WI38 (cell line): ENCODE data around the gene TCEA3.

Experiments
- H3K4me3 ChIP-seq: 2 replicates; pipeline ENCODE4 v1.5.1; 2011; ENCODE audit warnings: low read depth, mild to moderate bottlenecking, control low read depth, low read length
- TF ChIP-seq, protein P1 (sequence below): IDR thresholded peaks from 2 replicates; pipeline ENCODE4 v1.5.1; 2012; ENCODE audit warnings: low read depth, mild to moderate bottlenecking, control low read depth, low read length

TCEA3 gene

DNA sequence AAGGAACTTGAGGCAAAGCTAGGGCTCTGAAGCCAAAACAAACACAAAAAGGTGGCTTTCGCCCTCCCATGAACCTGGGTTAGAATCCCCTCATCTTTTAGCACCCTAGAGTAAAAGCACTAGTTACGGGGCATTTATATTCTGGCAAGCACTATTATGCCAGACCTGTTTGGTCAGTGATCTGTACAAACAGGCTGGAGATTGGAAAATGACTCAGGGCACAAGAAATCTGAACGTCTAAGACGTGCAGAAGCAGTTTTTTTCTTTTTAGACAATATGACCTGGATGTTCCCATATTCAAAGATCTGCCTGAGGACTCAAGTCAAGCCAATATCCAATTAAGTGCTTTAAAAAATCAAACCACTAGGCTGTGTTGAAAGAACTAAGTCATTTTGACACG is 58.0 kb downstream of the TCEA3 start:
- no peak overlapping the region for H3K4me3 ChIP-seq
- TF ChIP-seq, protein P1, sequence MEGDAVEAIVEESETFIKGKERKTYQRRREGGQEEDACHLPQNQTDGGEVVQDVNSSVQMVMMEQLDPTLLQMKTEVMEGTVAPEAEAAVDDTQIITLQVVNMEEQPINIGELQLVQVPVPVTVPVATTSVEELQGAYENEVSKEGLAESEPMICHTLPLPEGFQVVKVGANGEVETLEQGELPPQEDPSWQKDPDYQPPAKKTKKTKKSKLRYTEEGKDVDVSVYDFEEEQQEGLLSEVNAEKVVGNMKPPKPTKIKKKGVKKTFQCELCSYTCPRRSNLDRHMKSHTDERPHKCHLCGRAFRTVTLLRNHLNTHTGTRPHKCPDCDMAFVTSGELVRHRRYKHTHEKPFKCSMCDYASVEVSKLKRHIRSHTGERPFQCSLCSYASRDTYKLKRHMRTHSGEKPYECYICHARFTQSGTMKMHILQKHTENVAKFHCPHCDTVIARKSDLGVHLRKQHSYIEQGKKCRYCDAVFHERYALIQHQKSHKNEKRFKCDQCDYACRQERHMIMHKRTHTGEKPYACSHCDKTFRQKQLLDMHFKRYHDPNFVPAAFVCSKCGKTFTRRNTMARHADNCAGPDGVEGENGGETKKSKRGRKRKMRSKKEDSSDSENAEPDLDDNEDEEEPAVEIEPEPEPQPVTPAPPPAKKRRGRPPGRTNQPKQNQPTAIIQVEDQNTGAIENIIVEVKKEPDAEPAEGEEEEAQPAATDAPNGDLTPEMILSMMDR, result no peak

DNA sequence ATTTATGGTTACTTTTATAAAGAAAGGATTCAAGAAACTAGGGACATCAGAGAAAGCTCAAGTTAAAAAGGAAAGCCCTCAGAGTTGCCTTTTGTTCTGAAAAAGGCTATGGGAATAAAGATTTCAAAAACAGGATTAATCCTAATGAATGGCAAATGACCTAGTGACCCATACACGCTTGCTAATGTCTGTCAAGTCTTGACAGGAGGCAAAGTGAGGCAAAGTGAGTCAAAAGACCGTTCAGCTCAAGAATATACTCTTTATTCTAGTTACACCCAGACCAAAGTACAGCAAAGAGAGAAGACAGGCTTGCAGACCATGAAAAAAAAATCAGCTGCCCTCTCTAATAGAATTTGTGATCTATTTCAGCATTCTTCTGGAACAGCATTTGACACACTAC is 58.4 kb downstream of the TCEA3 start:
- TF ChIP-seq, protein P1, result no peak
- no peak overlapping the region for H3K4me3 ChIP-seq

DNA sequence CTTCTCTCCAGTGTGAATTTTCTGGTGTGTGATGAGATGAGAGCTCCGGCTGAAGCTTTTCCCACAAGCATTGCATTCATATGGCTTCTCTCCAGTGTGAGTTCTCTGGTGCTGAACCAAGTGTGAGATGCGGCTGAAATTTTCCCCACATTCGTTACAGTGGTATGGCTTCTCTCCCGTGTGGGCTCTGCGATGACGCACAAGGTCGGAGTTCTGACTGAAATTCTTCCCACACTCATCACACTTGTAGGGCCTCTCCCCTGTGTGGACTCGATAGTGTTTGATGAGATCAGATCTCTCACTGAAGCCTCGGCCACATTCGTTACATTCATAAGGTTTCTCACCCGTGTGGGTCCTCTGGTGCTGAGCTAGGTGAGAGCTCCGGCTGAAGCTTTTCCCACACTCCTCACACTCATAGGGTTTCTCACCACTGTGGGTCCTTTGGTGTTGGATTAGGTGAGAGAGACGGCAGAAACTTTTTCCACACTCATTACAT is 62.3 kb downstream of the TCEA3 start:
- no peak overlapping the region for H3K4me3 ChIP-seq
- TF ChIP-seq, protein P1, result no peak

DNA sequence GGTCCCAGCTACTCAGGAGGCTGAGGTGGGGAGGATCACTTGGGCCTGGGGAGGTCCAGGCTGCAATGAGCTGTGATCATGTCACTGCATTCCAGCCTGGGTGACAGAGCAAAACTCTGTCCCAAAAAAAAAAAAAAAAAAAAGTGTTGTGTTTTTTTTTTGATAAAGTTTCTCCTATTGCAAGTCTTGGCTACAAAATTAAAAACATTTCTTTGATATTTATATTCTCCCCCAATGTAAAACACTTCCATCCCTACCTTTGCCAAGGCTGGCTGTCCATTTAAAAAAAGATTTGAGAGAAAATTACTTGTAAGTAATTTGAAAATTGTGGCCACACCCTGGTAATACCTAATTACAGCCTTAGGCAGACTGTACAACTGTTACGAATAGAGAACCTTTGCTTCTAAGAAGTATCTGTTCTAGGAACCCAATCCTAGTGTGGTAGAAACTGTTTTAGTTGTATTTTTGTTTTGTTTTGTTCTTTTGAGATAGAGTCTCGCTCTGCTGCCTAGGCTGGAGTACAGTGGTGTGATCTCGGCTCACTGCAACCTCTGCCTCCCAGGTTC is 66.2 kb downstream of the TCEA3 start:
- no peak overlapping the region for H3K4me3 ChIP-seq
- TF ChIP-seq, protein P1, result no peak

DNA sequence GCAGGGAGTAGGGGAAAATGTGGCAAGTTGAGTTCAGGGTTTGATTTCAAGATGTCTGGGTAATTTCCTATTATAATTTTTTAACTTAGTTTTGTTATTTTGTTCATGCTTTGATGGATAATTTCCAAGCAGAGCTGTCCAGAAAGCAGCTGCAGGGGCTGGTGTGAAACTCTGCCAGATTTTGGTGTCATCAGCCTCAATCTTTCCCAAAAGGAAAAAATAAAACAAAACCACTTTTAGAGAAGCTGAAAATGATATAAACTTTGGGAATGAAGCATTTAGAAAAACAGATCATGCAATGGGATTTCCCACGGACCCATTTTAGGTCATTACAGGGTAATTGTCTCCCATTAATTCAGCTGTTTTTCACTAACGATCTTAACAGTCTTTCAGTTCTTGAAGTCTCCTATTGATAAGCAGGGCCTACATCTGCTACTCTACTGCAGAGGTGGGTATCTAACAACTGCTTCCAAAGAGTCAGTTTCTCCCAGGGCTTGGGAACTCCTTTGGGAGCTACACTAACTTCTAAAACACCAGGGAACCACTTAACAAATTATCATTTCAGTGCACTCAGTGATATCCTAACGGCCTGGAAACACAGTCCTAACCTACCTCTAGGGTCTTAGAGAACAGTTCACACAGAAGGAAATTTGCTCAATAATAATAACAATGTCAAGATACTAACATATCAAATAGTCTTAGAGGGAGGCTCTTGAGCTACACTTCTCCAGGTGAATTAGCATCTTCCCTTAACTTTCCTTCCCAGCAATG is 67.2 kb downstream of the TCEA3 start:
- no peak overlapping the region for H3K4me3 ChIP-seq
- TF ChIP-seq, protein P1, result no peak

DNA sequence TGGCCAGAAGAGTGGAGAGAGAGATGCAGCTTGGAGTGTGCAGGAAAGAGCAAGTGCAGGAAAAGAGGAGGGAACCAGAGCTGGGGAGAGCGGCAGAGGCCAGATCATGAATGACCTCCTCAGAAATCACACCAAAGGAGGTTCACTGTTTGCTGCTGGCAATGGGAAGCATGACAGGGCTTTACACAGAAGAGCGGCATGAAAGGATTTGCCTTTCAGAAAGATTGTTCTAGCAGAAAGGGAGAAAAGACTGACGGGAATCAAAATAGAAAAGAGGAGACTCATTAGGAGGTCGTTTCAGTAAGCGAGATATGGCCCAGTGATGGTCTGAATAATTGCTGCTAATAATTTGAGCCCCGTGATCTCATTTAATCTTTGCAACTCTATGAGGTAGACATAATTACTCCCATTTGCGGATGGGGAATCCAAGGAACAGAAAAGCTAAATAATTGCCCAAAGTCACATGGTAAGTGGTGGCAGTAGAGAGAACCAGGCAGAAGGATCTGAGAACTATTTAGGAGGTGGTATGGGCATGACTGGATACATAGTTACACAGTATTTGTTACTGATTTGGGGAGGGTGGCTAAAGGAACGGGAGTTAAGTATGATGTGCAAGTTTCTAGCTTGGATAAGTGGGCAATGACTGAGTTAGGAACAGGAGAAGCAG is 67.9 kb downstream of the TCEA3 start:
- no peak overlapping the region for H3K4me3 ChIP-seq
- TF ChIP-seq, protein P1, result no peak

DNA sequence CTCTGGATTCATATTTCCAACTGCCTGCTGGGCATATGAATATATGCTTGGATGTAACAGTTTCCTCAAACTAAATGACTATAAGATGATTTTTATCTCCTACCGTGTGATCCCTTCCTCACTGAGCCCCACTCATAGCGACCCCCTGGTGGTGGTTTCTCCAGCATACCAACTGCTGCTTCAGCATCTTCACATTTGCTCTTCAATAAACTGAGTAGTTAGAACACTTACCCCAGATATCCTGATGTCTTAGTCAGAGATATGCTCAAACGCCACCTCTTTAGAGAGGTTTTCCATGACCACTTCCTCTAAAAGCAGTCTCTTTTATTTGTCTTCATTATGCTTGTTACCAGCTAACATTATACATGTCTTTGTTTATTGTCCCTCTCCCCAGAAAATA is 70.3 kb downstream of the TCEA3 start:
- H3K4me3 ChIP-seq, result no peak overlapping the region
- TF ChIP-seq, protein P1, result no peak
